ENCODE data around the gene BCL10. TPM values are rescaled to one million over a fixed set of nuclear protein-coding genes. Genes with fewer than 3 reads are reported as not detected.

BCL10 gene
- total RNA-seq, 1 experiment from 2014 or later: 30.4 TPM

- Histone ChIP-seq H3K27ac (no peak overlapping the region), H3K9me3 (ENCODE audit: insufficient read depth, low read depth) (peaks cover 6% of the 10 kb centered on the region; the same call in 1 of the 2 replicates), H3K4me1 (replicated peaks; ENCODE audit: insufficient read depth) (peaks cover 28% of the 10 kb centered on the region), H3K36me3 (ENCODE audit: low read depth) (no peaks in the 10 kb centered on the region), H2AFZ (no peak overlapping the region), H3K27me3 (ENCODE audit: insufficient read depth, low read depth) (no peaks in the 10 kb centered on the region), H3K79me2 (ENCODE audit: low read depth) (no peaks in the 10 kb centered on the region), H4K20me1 (ENCODE audit: insufficient read depth) (no peaks in the 10 kb centered on the region), H3K4me2 (no peak overlapping the region), H3F3A (ENCODE audit: insufficient read depth, low read depth) (peaks cover 20% of the 10 kb centered on the region), H3K9me2 (ENCODE audit: insufficient read depth) (no peaks in the 10 kb centered on the region), H3K4me3 (no peak overlapping the region)
- no peak for TF ChIP-seq CTCF (conservative IDR thresholded peaks at IDR 0.05)
- TF ChIP-seq EZH2 (IDR thresholded peaks at IDR 0.05; ENCODE audit: low read depth): no peak
- no TSS peak for BruUV-seq (replicated peaks)
- POLR2A ChIA-PET (ENCODE audit: unreplicated experiment): interaction anchor here (0.6 kb wide), 1 partner anchor 491 kb away, joined by 5 read pairs; no protein-coding TSS in a partner anchor
- no peak for DNase-seq
- intact Hi-C loops (cut with micrococcal nuclease; ENCODE audit: unreplicated experiment): no loop called here
- CTCF ChIA-PET: no interaction called here
Observed at GRCh38 chr1:85219853-85220610, 56.4 kb downstream of the BCL10 start.

DNA sequence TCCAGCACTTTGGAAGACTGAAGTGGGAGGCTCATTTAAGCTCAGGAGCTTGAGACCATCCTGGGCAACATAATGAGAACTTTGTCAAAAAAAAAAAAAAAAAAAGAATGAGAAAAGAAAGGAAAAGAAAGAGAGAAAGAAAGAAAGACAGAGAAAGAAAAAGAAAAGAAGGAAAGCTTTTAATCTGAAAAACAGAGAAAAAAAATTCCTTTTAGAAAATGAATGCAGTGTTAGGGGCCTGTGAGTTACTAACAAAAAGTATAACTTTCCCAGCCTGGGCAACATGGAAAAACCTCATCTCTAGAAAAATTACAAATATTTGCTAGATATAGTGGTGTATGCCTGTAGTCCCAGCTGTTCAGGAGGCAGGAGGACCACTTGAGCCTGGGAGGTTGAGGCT, 59.7 kb downstream of the BCL10 start:
- TF ChIP-seq CTCF (conservative IDR thresholded peaks at IDR 0.05) (no peak), EZH2 (IDR thresholded peaks at IDR 0.05; ENCODE audit: low read depth) (no peak)
- no peak for DNase-seq
- Histone ChIP-seq H3K4me3 (no peak overlapping the region), H3K9me2 (ENCODE audit: insufficient read depth) (no peaks in the 10 kb centered on the region), H3K4me1 (replicated peaks; ENCODE audit: insufficient read depth) (peaks cover 18% of the 10 kb centered on the region), H4K20me1 (ENCODE audit: insufficient read depth) (no peaks in the 10 kb centered on the region), H3K9me3 (ENCODE audit: insufficient read depth, low read depth) (peaks cover 6% of the 10 kb centered on the region; the same call in 1 of the 2 replicates), H3F3A (ENCODE audit: insufficient read depth, low read depth) (peaks cover 9% of the 10 kb centered on the region; the same call in 1 of the 2 replicates), H3K4me2 (no peak overlapping the region), H2AFZ (no peak overlapping the region), H3K36me3 (ENCODE audit: low read depth) (no peaks in the 10 kb centered on the region), H3K79me2 (ENCODE audit: low read depth) (no peaks in the 10 kb centered on the region), H3K27ac (no peak overlapping the region), H3K27me3 (ENCODE audit: insufficient read depth, low read depth) (no peaks in the 10 kb centered on the region)
- ChIA-PET CTCF (interaction anchor here (0.6 kb wide), 1 partner anchor 932 kb away, joined by 3 read pairs; no protein-coding TSS in a partner anchor), POLR2A (ENCODE audit: unreplicated experiment) (no interaction called here)
- no TSS peak for BruUV-seq (replicated peaks)
- intact Hi-C loops (cut with micrococcal nuclease; ENCODE audit: unreplicated experiment): no loop called here

Other genes with a start within 250 kb of the BCL10 start
- 8.4 and 10.1 TPM in 2 replicates for gene MCOLN3, start 228.1 kb downstream of the BCL10 start, total RNA-seq (2021)
- 8.9 and 10.3 TPM in 2 replicates for gene SYDE2, start 75.6 kb downstream of the BCL10 start, total RNA-seq (2021)
- gene C1orf52, start 17.0 kb downstream of the BCL10 start, total RNA-seq (2021): 20.7 and 23.3 TPM in 2 replicates
- gene DDAH1, start 188.5 kb upstream of the BCL10 start, total RNA-seq (2021): 29.6 and 31.9 TPM in 2 replicates